ENCODE measurements around the gene RPL27A.

GRCh38 chr11:8709002-8709672 is 26.5 kb downstream of the RPL27A start:
- TF ChIP-seq, protein P1, sequence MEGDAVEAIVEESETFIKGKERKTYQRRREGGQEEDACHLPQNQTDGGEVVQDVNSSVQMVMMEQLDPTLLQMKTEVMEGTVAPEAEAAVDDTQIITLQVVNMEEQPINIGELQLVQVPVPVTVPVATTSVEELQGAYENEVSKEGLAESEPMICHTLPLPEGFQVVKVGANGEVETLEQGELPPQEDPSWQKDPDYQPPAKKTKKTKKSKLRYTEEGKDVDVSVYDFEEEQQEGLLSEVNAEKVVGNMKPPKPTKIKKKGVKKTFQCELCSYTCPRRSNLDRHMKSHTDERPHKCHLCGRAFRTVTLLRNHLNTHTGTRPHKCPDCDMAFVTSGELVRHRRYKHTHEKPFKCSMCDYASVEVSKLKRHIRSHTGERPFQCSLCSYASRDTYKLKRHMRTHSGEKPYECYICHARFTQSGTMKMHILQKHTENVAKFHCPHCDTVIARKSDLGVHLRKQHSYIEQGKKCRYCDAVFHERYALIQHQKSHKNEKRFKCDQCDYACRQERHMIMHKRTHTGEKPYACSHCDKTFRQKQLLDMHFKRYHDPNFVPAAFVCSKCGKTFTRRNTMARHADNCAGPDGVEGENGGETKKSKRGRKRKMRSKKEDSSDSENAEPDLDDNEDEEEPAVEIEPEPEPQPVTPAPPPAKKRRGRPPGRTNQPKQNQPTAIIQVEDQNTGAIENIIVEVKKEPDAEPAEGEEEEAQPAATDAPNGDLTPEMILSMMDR (IDR thresholded peaks at IDR 0.05; ENCODE audit: extremely low read depth in 1 of 2, insufficient read depth in 1 of 2, low read depth in 1 of 2, low read length in 2 of 2) = no peak
- TF ChIP-seq POLR2A (IDR thresholded peaks at IDR 0.05; ENCODE audit: low read depth, low read length) (no peak), EZH2 (IDR thresholded peaks at IDR 0.05; ENCODE audit: borderline replicate concordance, low read depth, low read length, severe bottlenecking) (no peak), POLR2AphosphoS5 (IDR thresholded peaks at IDR 0.05; ENCODE audit: insufficient read depth, low read depth, low read length) (no peak), FOS (IDR thresholded peaks at IDR 0.05; ENCODE audit: borderline replicate concordance, insufficient read depth, low read length) (no peak), MYC (IDR thresholded peaks at IDR 0.05; ENCODE audit: low read depth, low read length) (no peak)
- TF ChIP-seq, protein P2, sequence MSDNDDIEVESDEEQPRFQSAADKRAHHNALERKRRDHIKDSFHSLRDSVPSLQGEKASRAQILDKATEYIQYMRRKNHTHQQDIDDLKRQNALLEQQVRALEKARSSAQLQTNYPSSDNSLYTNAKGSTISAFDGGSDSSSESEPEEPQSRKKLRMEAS (IDR thresholded peaks at IDR 0.05; ENCODE audit: insufficient read depth, insufficient read length) = no peak

Measured in endothelial cell of umbilical vein (primary cell).